Tibial nerve (tissue), 4 donors: Measurements from ENCODE around the gene COX7C. TPM values are rescaled to one million over a fixed set of nuclear protein-coding genes. Genes with fewer than 3 reads are reported as not detected.

ENCODE experiments used
- DNase-seq, 2 donors: peaks; one replicate each; pipeline ENCODE4 v3.0.0-alpha.2; 2019; ENCODE audit warnings: low spot score in 2 of 2
- H3K27ac ChIP-seq, 4 donors: fragments of 200-600 bp; sonication (generic) in 3 of 4; one replicate each; pipeline ENCODE4 v1.5.1; 2017 to 2019; ENCODE audit warnings: mild to moderate bottlenecking in 1 of 4
- H3K27me3 ChIP-seq, 2 donors: fragments of 200-600 bp; sonication (generic) in 1 of 2; one replicate each; pipeline versions ENCODE4 v1.5.1 to v1.6.0; 2017 to 2019
- H3K36me3 ChIP-seq, 3 donors: fragments of 200-600 bp; sonication (generic); one replicate each; pipeline ENCODE4 v1.5.1; 2018 to 2019
- H3K4me1 ChIP-seq, 4 donors: fragments of 200-600 bp; sonication (generic) in 3 of 4; one replicate each; pipeline ENCODE4 v1.5.1; 2017 to 2019
- H3K4me3 ChIP-seq, 4 donors: fragments of 200-600 bp; sonication (generic) in 3 of 4; one replicate each; pipeline ENCODE4 v1.5.1; 2017 to 2019; ENCODE audit warnings: mild to moderate bottlenecking in 1 of 4, moderate library complexity in 1 of 4
- H3K9me3 ChIP-seq, 4 donors: fragments of 200-600 bp; sonication (generic) in 3 of 4; one replicate each; pipeline ENCODE4 v1.5.1; 2017 to 2019
- CTCF ChIP-seq, 5 experiments: fragments of 200-600 bp in 3 of 5; fragments of 450-650 bp in 2 of 5; sonication (generic) in 3 of 5; IDR thresholded peaks; one replicate each; pipeline ENCODE4 v1.5.1; 2016 to 2019; ENCODE audit warnings: antibody characterized with exemption in 5 of 5, mild to moderate bottlenecking in 3 of 5, moderate library complexity in 2 of 5
- EP300 ChIP-seq, 2 donors: sonication (generic); formaldehyde crosslinking; IDR thresholded peaks; one replicate each; pipeline ENCODE4 v1.6.1; 2017; ENCODE audit warnings: antibody characterized with exemption in 2 of 2, mild to moderate bottlenecking in 1 of 2
- POLR2A ChIP-seq, 2 donors: fragments of 450-650 bp; IDR thresholded peaks; one replicate each; pipeline ENCODE4 v1.6.1; 2017; ENCODE audit warnings: antibody characterized with exemption in 2 of 2, mild to moderate bottlenecking in 2 of 2, moderate library complexity in 2 of 2
- WGBS, 2 donors: methylation state at CpG; one replicate each; pipeline ENCODE4 v1.1.5; 2018; 5-methylcytosine and 5-hydroxymethylcytosine counted together
- total RNA-seq, 4 donors: library from RNA; depleted of rRNA; stranded (reverse); fragments of >200 nt; gene quantifications; one replicate each; pipeline ENCODE4 v1.1.0, GENCODE V29; 2016

The COX7C gene
- total RNA-seq, 4 donors from 2014 or later: 256 to 424 (median 340) TPM

GRCh38 chr5:86623785-86624483, 6.2 kb downstream of the COX7C start:
- no peak for TF ChIP-seq POLR2A (IDR thresholded peaks at IDR 0.05)
- TF ChIP-seq EP300 (IDR thresholded peaks at IDR 0.05): no peak
- TF ChIP-seq CTCF (IDR thresholded peaks at IDR 0.05): no peak
- WGBS, 2 donors: 75 to 89% methylated on average over 4 of the region's 4 CpGs
- no peak overlapping the region for H3K27ac ChIP-seq

GRCh38 chr5:86625148-86625547, 7.4 kb downstream of the COX7C start:
- peaks cover 0 to 28% (median 0%) of the 10 kb centered on the region in 3 donors for H3K36me3 ChIP-seq
- H3K27me3 ChIP-seq: no peaks in the 10 kb centered on the region
- no peak overlapping the region for H3K4me3 ChIP-seq
- no peaks in the 10 kb centered on the region for H3K4me1 ChIP-seq
- no peak for DNase-seq
- 81 to 83% methylated on average over 2 of the region's 2 CpGs for WGBS, 2 donors
- H3K27ac ChIP-seq: no peak overlapping the region
- TF ChIP-seq CTCF (IDR thresholded peaks at IDR 0.05) (no peak), EP300 (IDR thresholded peaks at IDR 0.05) (no peak), POLR2A (IDR thresholded peaks at IDR 0.05) (no peak)
- no peaks in the 10 kb centered on the region for H3K9me3 ChIP-seq

More at GRCh38 chr5:86623785-86624483, 6.2 kb downstream of the COX7C start:
- Histone ChIP-seq H3K4me1 (peaks cover 0 to 7% (median 7%) of the 10 kb centered on the region in 4 donors), H3K4me3 (no peak overlapping the region), H3K36me3 (peaks cover 0 to 36% (median 0%) of the 10 kb centered on the region in 3 donors), H3K9me3 (no peaks in the 10 kb centered on the region), H3K27me3 (no peaks in the 10 kb centered on the region)
- no peak for DNase-seq

GRCh38 chr5:86626149-86626548, 8.4 kb downstream of the COX7C start:
- peaks cover 0 to 19% (median 0%) of the 10 kb centered on the region in 3 donors for H3K36me3 ChIP-seq
- TF ChIP-seq POLR2A (IDR thresholded peaks at IDR 0.05) (no peak), CTCF (IDR thresholded peaks at IDR 0.05) (no peak), EP300 (IDR thresholded peaks at IDR 0.05) (no peak)
- no peak overlapping the region for H3K27ac ChIP-seq
- no peaks in the 10 kb centered on the region for H3K9me3 ChIP-seq
- H3K4me1 ChIP-seq: no peaks in the 10 kb centered on the region
- H3K27me3 ChIP-seq: no peaks in the 10 kb centered on the region
- DNase-seq: no peak
- H3K4me3 ChIP-seq: no peak overlapping the region

- Histone ChIP-seq H3K27me3 (no peaks in the 10 kb centered on the region), H3K27ac (no peak overlapping the region), H3K36me3 (no peaks in the 10 kb centered on the region), H3K4me1 (no peaks in the 10 kb centered on the region), H3K9me3 (no peaks in the 10 kb centered on the region), H3K4me3 (no peak overlapping the region)
- no peak for TF ChIP-seq EP300 (IDR thresholded peaks at IDR 0.05)
- TF ChIP-seq CTCF (IDR thresholded peaks at IDR 0.05): no peak
- no peak for TF ChIP-seq POLR2A (IDR thresholded peaks at IDR 0.05)
- DNase-seq: no peak
- 89 to 92% methylated on average over 2 of the region's 2 CpGs for WGBS, 2 donors
These were observed 13.4 kb downstream of the COX7C start for GRCh38 chr5:86631165-86631564.

GRCh38 chr5:86640998-86641397, 23.3 kb downstream of the COX7C start:
- H3K4me3 ChIP-seq: no peak overlapping the region
- H3K9me3 ChIP-seq: no peaks in the 10 kb centered on the region
- no peak for TF ChIP-seq CTCF (IDR thresholded peaks at IDR 0.05)
- no peak for TF ChIP-seq EP300 (IDR thresholded peaks at IDR 0.05)
- H3K36me3 ChIP-seq: no peaks in the 10 kb centered on the region
- H3K27me3 ChIP-seq: no peaks in the 10 kb centered on the region
- WGBS, 2 donors: 6 to 11% methylated on average over 2 of the region's 2 CpGs
- H3K4me1 ChIP-seq: peaks cover 0 to 17% (median 5%) of the 10 kb centered on the region in 4 donors
- no peak for DNase-seq
- H3K27ac ChIP-seq: no peak overlapping the region
